Ectodermal cell (in vitro differentiated cells): ENCODE data around the gene EVX2.

Source experiments
- H3K27ac ChIP-seq: 2 replicates; pipeline ENCODE4 v1.7.0; 2013; ENCODE audit warnings: mild to moderate bottlenecking, low read depth, low read length; ENCODE audit not compliant: insufficient read depth, poor library complexity, severe bottlenecking
- H3K27me3 ChIP-seq: 2 replicates; pipeline ENCODE4 v1.7.0; 2013; ENCODE audit warnings: mild to moderate bottlenecking, low read length; ENCODE audit not compliant: insufficient read depth, control insufficient read depth, poor library complexity, severe bottlenecking
- H3K36me3 ChIP-seq: one replicate; pipeline ENCODE4 v1.7.0; 2013; ENCODE audit warnings: low read length; ENCODE audit not compliant: control insufficient read depth, insufficient read depth
- H3K4me1 ChIP-seq: one replicate; pipeline ENCODE4 v1.7.0; 2013; ENCODE audit warnings: low read length; ENCODE audit not compliant: control insufficient read depth, insufficient read depth
- H3K4me3 ChIP-seq: 2 replicates; pipeline ENCODE4 v1.7.0; 2013; ENCODE audit warnings: low read depth, low read length, control low read depth; ENCODE audit not compliant: insufficient read depth
- H3K9me3 ChIP-seq: 2 replicates; pipeline ENCODE4 v1.7.0; 2013; ENCODE audit warnings: mild to moderate bottlenecking, low read length, moderate library complexity; ENCODE audit not compliant: control insufficient read depth
- WGBS, 2 experiments: methylation state at CpG; one replicate each; pipeline ENCODE4 v1.1.7; 2013; ENCODE audit warnings: missing lambda C conversion rate in 2 of 2; 5-methylcytosine and 5-hydroxymethylcytosine counted together

EVX2 gene

DNA sequence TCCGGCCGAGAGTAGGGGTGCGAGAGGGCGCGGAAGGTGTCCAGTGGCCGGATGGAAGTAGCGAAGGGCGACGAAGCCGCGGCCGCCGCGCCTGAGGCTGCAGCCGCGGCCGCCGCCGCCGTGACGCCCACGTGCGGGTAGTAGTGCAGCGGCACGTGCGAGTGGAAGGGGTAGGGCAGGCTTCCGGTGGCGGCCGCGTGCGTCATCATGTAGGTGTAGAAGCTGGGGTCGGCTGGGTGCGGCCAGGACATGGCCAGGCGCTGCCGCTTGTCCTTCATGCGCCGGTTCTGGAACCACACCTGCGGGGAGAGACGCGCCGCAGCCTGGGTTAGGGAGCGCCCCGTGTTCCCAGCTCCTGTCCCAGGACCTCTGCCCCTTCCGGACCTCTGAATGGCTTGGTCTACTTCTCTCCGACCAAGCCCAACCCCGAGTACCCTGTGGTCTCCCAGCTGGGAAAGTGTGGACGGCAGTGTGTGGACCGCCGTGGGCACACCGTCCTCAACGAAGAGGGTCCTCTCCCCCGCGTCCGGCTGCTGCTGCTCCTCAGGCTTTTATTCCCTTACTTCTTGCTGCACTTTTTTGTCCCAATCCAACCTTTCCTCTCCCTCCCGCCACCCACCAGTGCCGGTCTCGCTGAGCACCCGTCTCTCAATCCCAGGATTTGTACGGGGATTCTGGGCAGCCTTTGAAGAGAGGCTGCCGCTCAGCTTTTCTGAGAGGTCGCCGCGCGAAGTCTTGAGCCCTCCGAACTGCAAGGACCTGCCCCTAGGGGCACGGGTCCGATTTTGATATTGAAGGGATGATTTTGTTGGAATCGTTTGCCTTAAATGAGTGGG, 3.0 kb downstream of the EVX2 start:
- Histone ChIP-seq H3K4me3 (peak overlapping the region; percentile 26), H3K36me3 (no peaks in the 10 kb centered on the region), H3K9me3 (no peaks in the 10 kb centered on the region), H3K27ac (no peak overlapping the region), H3K27me3 (peaks cover 100% of the 10 kb centered on the region), H3K4me1 (peaks cover 10% of the 10 kb centered on the region)
- WGBS, 2 experiments: 1% methylated on average over 67 to 68 of the region's 68 CpGs

DNA sequence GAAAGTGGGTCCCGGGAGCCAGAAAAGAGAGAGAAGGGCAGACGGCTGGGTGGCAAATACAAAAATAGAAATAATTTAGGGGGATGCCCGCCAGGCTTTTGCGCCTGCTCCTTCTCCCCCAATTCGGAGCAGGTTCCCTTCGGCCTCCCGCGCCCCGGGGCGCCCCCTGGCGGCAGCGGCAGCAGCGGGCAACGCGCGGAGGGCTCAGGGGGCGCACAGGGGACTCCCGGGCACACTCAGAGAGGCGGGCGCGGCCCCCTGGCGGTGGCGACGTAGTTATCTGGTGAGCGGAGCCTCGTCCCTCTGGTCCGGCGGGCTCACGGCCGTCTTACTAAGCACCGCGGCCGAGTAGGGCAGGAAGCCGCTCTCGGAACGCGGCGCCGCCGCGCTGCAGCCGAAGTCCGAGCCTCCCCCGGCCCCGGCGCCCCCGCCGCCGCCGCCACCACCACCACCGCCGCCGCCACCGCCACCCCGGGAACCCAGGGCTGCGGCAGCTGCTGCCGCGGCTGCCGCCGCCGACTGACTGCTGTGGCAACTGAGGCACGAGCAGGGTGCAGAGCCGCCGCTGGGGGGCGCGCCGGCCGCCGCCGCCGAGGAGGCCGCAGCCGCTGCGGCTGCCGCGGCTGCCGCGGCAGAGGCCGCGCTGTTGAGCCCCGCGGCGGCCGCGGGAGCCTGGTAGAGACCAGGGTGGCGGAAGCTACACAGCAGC, 3.8 kb downstream of the EVX2 start:
- H3K36me3 ChIP-seq: no peaks in the 10 kb centered on the region
- WGBS, 2 experiments: 1% methylated on average over 81 to 86 of the region's 86 CpGs

DNA sequence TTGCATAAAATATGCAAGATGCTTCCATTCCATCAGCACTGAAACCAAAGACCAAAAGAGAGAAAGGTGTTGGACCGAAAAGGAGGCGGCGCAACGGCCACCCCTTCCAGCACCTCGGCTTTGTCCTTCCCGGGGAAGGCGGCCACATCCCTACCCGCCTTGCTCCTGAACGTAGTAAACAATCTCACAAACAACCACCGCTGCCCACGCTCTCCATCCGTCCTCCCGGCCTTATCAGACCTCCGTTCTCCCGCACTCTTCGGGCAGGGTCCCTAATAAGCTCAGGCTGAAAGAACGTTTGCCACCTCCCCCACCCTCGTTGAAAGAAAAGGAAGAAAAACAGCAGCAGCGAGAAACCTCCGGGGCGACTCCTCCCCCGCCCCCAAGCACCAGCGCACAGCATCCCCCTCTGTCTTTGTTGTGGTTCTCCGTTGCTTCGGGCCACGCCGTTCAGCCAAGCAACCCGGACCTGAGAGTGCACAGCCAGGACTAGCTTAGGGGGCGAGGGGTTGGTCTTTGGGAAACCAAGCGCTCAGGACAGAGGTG, 4.4 kb downstream of the EVX2 start:
- no peaks in the 10 kb centered on the region for H3K9me3 ChIP-seq
- H3K27me3 ChIP-seq: peaks cover 100% of the 10 kb centered on the region
- peak overlapping the region; percentile 25 for H3K4me3 ChIP-seq
- H3K27ac ChIP-seq: no peak overlapping the region
- WGBS, 2 experiments: 1% methylated on average over 30 of the region's 30 CpGs
- H3K4me1 ChIP-seq: peaks cover 10% of the 10 kb centered on the region
- no peaks in the 10 kb centered on the region for H3K36me3 ChIP-seq

More for the DNA sequence above, 3.8 kb downstream of the EVX2 start:
- peaks cover 100% of the 10 kb centered on the region for H3K27me3 ChIP-seq
- H3K27ac ChIP-seq: no peak overlapping the region
- peaks cover 10% of the 10 kb centered on the region for H3K4me1 ChIP-seq
- H3K4me3 ChIP-seq: peak overlapping the region; percentile 26
- H3K9me3 ChIP-seq: no peaks in the 10 kb centered on the region

DNA sequence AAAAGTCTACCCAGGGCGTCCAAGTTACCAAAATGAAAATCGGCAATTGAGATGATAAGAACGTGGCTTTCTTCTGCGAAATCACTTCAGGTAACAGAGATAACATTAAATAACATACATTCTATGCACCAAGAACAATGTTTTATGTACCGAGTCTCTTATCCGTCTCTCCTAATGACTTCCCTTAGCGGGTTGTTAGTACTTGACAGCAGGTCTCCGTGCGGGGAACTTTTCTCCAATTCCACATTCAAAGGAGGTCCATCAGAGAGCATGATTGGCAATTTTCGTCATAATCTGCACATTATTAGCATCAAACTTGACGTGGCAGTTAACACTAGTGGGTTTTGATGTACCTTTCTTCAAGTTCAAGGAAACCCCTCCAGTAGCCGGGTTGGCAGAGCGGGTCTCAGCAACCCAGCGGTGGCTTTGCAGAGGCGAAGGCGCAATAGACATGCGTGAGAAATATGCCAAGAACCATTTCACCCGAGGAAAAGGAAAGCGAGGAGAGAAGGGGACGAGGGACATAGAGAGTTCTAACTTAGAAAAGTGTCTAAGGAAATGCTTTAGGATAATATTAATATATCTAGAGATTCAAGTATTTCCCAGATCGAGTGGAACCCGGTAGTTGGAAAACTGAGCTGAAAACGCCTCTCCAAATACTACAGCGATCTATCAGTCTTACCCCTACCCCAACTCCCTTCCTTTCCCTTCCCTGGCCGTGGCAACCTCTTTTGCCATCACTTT, 5.0 kb downstream of the EVX2 start:
- 9% methylated on average over 25 of the region's 25 CpGs for WGBS, 2 experiments
- peak overlapping the region; percentile 25 for H3K4me3 ChIP-seq
- H3K27ac ChIP-seq: no peak overlapping the region
- peaks cover 100% of the 10 kb centered on the region for H3K27me3 ChIP-seq
- H3K9me3 ChIP-seq: no peaks in the 10 kb centered on the region
- H3K4me1 ChIP-seq: peaks cover 10% of the 10 kb centered on the region
- no peaks in the 10 kb centered on the region for H3K36me3 ChIP-seq

DNA sequence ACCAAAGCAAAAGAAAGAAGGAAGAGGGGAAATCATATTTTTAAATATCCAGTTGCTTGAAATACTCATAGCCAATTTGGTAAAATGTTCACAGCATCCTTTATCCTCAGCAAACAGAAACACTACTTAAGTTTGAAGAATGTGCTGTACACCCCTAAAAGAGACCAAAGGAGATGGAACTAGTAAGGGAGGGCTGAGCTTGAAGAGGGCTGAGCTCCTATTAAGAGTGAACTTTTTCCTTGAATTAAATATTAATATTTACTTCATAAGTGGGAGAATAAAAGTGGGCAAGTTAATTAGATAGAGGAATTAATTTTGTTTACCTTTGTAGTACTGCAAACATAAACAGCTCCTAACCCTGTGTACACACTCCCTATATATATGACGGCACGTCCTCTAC, 7.0 kb downstream of the EVX2 start:
- no peak overlapping the region for H3K4me3 ChIP-seq
- peaks cover 4% of the 10 kb centered on the region for H3K4me1 ChIP-seq
- H3K27ac ChIP-seq: no peak overlapping the region
- H3K9me3 ChIP-seq: no peaks in the 10 kb centered on the region
- peaks cover 100% of the 10 kb centered on the region for H3K27me3 ChIP-seq
- H3K36me3 ChIP-seq: no peaks in the 10 kb centered on the region
- 77 to 85% methylated on average over 2 of the region's 2 CpGs for WGBS, 2 experiments

DNA sequence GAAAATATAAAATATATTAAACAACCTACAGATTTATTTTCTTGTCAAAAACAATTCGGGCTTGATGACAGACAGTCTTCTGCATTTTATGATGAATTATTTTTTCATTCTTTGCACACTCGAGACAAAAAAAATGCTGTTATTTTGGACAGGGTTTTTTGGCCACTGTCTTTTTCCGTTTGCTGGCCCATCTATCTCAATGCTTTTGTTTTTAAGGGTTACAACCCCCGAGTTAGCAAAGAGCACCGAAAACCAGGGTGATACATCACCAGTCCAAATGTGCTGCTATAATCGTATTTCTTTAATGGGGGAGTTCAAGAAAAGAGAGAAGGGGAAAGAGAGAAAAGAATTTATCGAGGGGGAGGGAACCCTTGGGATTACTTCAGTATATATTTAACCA, 7.7 kb downstream of the EVX2 start:
- Histone ChIP-seq H3K4me1 (peaks cover 4% of the 10 kb centered on the region), H3K36me3 (no peaks in the 10 kb centered on the region), H3K27ac (no peak overlapping the region), H3K9me3 (no peaks in the 10 kb centered on the region), H3K27me3 (peaks cover 99% of the 10 kb centered on the region), H3K4me3 (no peak overlapping the region)
- 64 to 70% methylated on average over 7 of the region's 7 CpGs for WGBS, 2 experiments

DNA sequence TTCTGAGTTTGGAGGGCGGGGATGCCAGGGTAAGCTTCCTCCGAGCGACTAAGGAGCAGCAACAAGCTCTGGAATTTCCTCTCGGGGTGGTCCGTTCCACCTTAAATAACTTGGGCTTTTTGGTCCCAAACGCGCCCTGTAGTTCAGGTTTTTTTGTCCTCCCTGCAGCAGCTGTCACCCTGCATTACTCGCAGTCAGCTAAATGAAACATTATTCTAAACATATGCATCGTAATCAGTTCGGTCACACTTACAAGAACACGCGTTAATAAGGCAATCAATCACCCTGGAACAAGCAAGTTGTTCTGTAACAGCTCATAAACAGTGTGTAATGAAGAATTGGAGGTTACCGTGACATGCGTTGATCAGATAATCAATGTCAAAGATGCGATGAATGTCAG, 8.3 kb downstream of the EVX2 start:
- Histone ChIP-seq H3K4me1 (peaks cover 1% of the 10 kb centered on the region), H3K36me3 (no peaks in the 10 kb centered on the region), H3K27me3 (peaks cover 99% of the 10 kb centered on the region), H3K9me3 (no peaks in the 10 kb centered on the region), H3K4me3 (no peak overlapping the region), H3K27ac (no peak overlapping the region)
- WGBS, 2 experiments: 29 to 31% methylated on average over 15 of the region's 15 CpGs

DNA sequence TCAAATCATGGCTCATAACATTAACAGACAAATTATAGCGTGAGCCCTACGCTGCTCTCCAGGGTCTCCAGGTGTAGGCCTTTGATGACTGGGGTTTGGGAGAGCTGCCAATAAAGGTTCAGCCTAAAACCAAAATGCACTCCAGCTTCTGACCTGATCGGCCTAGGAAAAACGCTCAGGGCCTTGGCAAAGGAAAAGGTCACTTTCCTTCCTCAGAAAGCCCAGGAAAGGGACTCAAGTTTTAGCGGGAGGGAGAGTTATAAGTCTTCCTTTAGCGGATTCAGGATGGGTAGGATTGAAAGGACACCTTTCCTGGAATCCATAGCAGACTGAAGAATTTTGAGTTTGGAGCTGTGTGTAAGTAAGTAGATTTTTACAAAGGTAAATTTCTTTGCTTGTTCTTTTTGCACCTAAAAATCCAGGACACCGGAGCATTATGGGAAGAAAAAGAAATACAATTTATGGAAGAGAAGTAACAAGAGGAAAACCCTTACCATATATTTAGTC, 8.8 kb downstream of the EVX2 start:
- 69 to 70% methylated on average over 6 of the region's 7 CpGs for WGBS, 2 experiments
- Histone ChIP-seq H3K36me3 (no peaks in the 10 kb centered on the region), H3K9me3 (no peaks in the 10 kb centered on the region), H3K4me1 (no peaks in the 10 kb centered on the region), H3K27ac (no peak overlapping the region), H3K27me3 (peaks cover 99% of the 10 kb centered on the region), H3K4me3 (no peak overlapping the region)

DNA sequence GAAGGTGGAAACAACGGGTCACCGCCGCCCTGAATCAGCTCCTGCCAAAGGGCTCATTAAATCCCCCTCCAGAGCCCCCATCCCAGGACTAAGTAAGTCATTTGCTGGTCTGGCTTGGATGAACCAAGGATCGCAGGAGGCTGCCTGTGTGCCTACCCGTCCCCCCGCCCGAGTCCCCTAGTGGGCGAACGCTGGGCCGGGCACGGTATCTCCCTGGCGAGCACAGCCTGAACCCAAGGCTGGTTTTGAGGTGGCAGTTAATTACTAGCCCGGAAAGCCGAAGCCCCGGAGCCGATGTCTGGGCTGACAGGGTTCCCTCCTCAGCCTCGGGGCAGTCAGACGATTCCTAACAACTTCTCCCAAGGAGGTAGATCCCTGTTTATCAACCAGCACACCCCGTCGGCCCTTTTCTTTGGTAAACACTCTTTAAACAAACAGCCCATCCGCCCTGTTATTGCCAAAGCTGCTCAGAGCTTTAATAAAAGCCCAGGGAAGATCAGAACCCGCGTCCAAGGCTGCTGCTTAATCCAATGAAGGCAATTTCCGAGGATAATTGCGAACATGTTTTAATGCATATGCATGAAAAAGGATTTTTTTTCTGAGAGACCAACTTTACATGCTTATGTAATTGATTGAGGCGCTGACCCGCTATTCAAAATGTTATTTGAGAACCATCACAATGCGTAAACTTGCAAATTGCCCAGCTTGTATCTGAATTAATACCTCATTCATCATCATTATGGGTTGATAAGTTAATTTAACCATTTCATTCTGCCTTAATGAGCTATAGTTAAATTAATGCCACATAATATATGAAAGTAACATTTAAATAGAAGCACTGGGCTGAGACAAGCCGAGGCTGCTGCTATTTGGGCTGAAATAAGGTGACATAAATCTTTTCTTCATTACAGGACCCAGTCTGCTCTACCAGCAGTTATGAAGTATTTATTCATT, 10.5 kb downstream of the EVX2 start:
- Histone ChIP-seq H3K27me3 (peaks cover 99% of the 10 kb centered on the region), H3K9me3 (no peaks in the 10 kb centered on the region), H3K4me3 (no peak overlapping the region), H3K36me3 (no peaks in the 10 kb centered on the region), H3K27ac (no peak overlapping the region), H3K4me1 (no peaks in the 10 kb centered on the region)
- WGBS, 2 experiments: 78% methylated on average over 29 of the region's 29 CpGs
